ENCODE data around the gene SYT1.

DNA sequence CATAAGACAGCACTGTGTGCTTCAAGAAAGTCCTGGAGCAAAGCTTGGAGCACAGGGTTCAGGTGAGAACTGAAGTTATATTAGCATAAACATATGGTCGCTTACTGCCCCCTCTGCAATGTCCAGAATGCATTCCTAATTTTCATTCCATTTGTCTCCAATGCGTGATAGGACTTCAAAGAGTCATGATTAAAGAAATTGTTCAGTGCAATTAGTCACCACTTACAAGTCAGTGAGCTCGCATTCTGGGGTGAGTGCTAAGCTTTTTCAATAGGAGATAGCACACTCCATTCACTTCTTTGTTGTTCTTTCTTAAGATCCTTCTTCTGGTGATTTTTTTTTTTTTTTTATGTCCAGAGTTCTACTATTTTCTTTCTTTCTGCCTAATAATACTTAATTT lies 398.4 kb downstream of the SYT1 start:
- TF ChIP-seq CTCF (IDR thresholded peaks at IDR 0.05) (no peak), ZFX (IDR thresholded peaks at IDR 0.05; ENCODE audit: borderline replicate concordance) (no peak)

All from 22Rv1 (cell line).